Transverse colon (tissue), 3 donors: ENCODE data around the gene CDS1.
"Not testable (repeated sequence)": the region's sequence is repeated elsewhere in the genome, so short reads cannot be mapped to it uniquely, and the experiment has no call there.

Experiments
- EP300 ChIP-seq: sonication (generic); formaldehyde crosslinking; IDR thresholded peaks from one replicate; pipeline ENCODE4 v1.6.1; 2017; ENCODE audit warnings: antibody characterized with exemption, low read depth
- TF ChIP-seq, protein P1 (sequence below), 5 experiments: fragments of 200-600 bp in 3 of 5; fragments of 450-650 bp in 2 of 5; sonication (generic) in 3 of 5; IDR thresholded peaks; 1 replicate in 2 of 5; 2 replicates in 3 of 5; pipeline ENCODE4 v1.5.1; 2016 to 2017; ENCODE audit warnings: antibody characterized with exemption in 5 of 5, inconsistent platforms in 3 of 5, mild to moderate bottlenecking in 2 of 5, moderate library complexity in 1 of 5

DNA sequence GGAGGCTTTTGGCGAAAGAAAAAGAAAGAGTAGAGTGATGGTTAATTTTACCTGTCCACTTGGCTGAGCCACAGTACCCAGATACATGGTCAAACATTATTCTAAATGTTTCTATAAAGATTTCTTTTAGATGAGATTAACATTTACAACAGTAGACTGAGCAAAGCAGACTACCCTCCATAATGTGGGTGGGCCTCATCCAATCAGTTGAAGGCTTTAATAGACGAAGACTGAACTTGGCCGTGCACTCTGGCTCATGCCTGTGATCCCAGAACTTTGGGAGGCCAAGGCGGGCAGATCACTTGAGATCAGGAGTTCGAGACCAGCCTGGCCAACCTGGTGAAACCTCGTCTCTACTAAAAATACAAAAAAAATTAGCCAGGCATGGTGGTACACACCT, 33.7 kb upstream of the CDS1 start:
- TF ChIP-seq, protein P1, sequence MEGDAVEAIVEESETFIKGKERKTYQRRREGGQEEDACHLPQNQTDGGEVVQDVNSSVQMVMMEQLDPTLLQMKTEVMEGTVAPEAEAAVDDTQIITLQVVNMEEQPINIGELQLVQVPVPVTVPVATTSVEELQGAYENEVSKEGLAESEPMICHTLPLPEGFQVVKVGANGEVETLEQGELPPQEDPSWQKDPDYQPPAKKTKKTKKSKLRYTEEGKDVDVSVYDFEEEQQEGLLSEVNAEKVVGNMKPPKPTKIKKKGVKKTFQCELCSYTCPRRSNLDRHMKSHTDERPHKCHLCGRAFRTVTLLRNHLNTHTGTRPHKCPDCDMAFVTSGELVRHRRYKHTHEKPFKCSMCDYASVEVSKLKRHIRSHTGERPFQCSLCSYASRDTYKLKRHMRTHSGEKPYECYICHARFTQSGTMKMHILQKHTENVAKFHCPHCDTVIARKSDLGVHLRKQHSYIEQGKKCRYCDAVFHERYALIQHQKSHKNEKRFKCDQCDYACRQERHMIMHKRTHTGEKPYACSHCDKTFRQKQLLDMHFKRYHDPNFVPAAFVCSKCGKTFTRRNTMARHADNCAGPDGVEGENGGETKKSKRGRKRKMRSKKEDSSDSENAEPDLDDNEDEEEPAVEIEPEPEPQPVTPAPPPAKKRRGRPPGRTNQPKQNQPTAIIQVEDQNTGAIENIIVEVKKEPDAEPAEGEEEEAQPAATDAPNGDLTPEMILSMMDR (IDR thresholded peaks at IDR 0.05), result not testable (repeated sequence)
- not testable (repeated sequence) for TF ChIP-seq EP300
